ENCODE measurements around the gene FAM170B. TPM values are rescaled to one million over a fixed set of nuclear protein-coding genes. Genes with fewer than 3 reads are reported as not detected.

Gene FAM170B
- total and polyA plus RNA-seq, 9 of the 15 experiments (the other 6 are each of a cell fraction or from before 2014, with no cell fraction given), result 0.11 to 0.21 TPM; not detected in 7

GRCh38 chr10:49173853-49174252, 40.0 kb upstream of the FAM170B start:
- Histone ChIP-seq H3K36me3 (ENCODE audit: control insufficient read depth, insufficient read depth, low read length) (peaks cover 29% of the 10 kb centered on the region; the same call in 1 of the 3 replicates), H3K9me1 (ENCODE audit: control insufficient read depth, insufficient read depth, low read length) (peaks cover 12% of the 10 kb centered on the region), H3K4me2 (ENCODE audit: insufficient read depth, low read length) (peak overlapping the region; percentile 68), H3K4me1 (replicated peaks in 1 of 2; ENCODE audit: control insufficient read depth in 2 of 2, insufficient read depth in 2 of 2, low read length in 2 of 2) (peaks cover 85 to 97% of the 10 kb centered on the region in 2 experiments), H3K27ac (ENCODE audit: extremely low read depth, low read depth, low read length) (peak overlapping the region; percentile 54), H3K9me3 (replicated peaks; ENCODE audit: control insufficient read depth, insufficient read depth, low read depth, low read length) (no peaks in the 10 kb centered on the region), H4K20me1 (replicated peaks; ENCODE audit: control insufficient read depth, insufficient read depth, low read length) (no peaks in the 10 kb centered on the region), H3K27me3 (ENCODE audit: control insufficient read depth in 2 of 2, insufficient read depth in 2 of 2, low read length in 2 of 2) (no peaks in the 10 kb centered on the region), H3K79me2 (ENCODE audit: control insufficient read depth, insufficient read depth, low read length) (peaks cover 77% of the 10 kb centered on the region), H3K9ac (ENCODE audit: insufficient read depth in 1 of 2, low read depth in 2 of 2, low read length in 2 of 2) (peak overlapping the region; percentile 31 to 54), H2AFZ (ENCODE audit: low read depth, low read length) (peak overlapping the region; percentile 32; the same call in 1 of the 2 replicates), H3K4me3 (no peak overlapping the region)
- no peak for FAIRE-seq
- no peak for ATAC-seq
- in situ Hi-C loops (cut with MboI), result no loop called here
- no TSS peak for BruUV-seq (replicated peaks)
- CTCF ChIA-PET (ENCODE audit: low intra/inter-chr PET ratio), result no interaction called here
- TF ChIP-seq SPI1 (IDR thresholded peaks at IDR 0.05; ENCODE audit: borderline replicate concordance, low read depth, low read length) (peak; percentile 57; the same call in 1 of the 2 replicates), CREB1 (IDR thresholded peaks at IDR 0.05) (no peak), CREB1 (CRISPR knock-in tag; IDR thresholded peaks at IDR 0.05) (peak; percentile 5; the same call in 1 of the 2 replicates), TSHZ1 (CRISPR knock-in tag; IDR thresholded peaks at IDR 0.05) (peak; percentile 18; the same call in 1 of the 2 replicates), CHD2 (IDR thresholded peaks at IDR 0.05; ENCODE audit: low read depth, low read length) (0 out of 2 replicates have a peak, but pooled peaks have one; percentile 29), ZNF395 (CRISPR knock-in tag; IDR thresholded peaks at IDR 0.05) (no peak)
- WGBS (ENCODE audit: insufficient coverage, low coverage, missing lambda C conversion rate), result 32% methylated on average over 4 of the region's 4 CpGs
- no peak for DNase-seq (ENCODE audit: extremely low read depth in 1 of 4, low spot score in 3 of 4)
- intact Hi-C loops (cut with micrococcal nuclease), result loop anchor here (5.0 kb wide), 1 partner anchor 103 kb away; no protein-coding TSS in a partner anchor
- POLR2A ChIA-PET, result interaction anchor here (0.5 to 4.1 kb wide), 12 partner anchors 8 to 1810 kb away, joined by 3 to 30 read pairs (median 4); partner anchors contain the start of gene TMEM273

Measured in K562 (cell line).